GM23248 (cell line): ENCODE results near the gene ECI1. TPM values are rescaled to one million over a fixed set of nuclear protein-coding genes. Genes with fewer than 3 reads are reported as not detected.

Experiments used
- DNase-seq: peaks from one replicate; pipeline ENCODE4 v3.0.0-alpha.2; 2015
- H2AFZ ChIP-seq: fragments of 200-600 bp; sonication (generic); 2 replicates; pipeline ENCODE4 v1.6.1; 2016; ENCODE audit warnings: antibody characterized with exemption
- H3F3A ChIP-seq: fragments of 200-600 bp; sonication (generic); 2 replicates; pipeline ENCODE4 v1.6.1; 2016; ENCODE audit warnings: mild to moderate bottlenecking, antibody characterized with exemption, mixed run types; ENCODE audit not compliant: insufficient read depth
- H3K27ac ChIP-seq: fragments of 200-600 bp; sonication (generic); 2 replicates; pipeline ENCODE4 v1.5.1; 2016; ENCODE audit warnings: mild to moderate bottlenecking
- H3K27me3 ChIP-seq: fragments of 200-600 bp; sonication (generic); replicated peaks from 2 replicates; pipeline ENCODE4 v1.6.1; 2016; ENCODE audit warnings: mild to moderate bottlenecking; ENCODE audit not compliant: insufficient read depth
- H3K36me3 ChIP-seq: fragments of 200-600 bp; sonication (generic); 2 replicates; pipeline ENCODE4 v1.6.1; 2016; ENCODE audit warnings: low read depth, mild to moderate bottlenecking
- H3K4me1 ChIP-seq: fragments of 200-600 bp; sonication (generic); 2 replicates; pipeline ENCODE4 v1.6.1; 2016; ENCODE audit warnings: mild to moderate bottlenecking; ENCODE audit not compliant: insufficient read depth
- H3K4me2 ChIP-seq: fragments of 200-600 bp; sonication (generic); one replicate; pipeline ENCODE4 v1.6.1; 2016; ENCODE audit warnings: mild to moderate bottlenecking; ENCODE audit not compliant: unreplicated experiment
- H3K4me3 ChIP-seq: fragments of 200-600 bp; sonication (generic); 2 replicates; pipeline ENCODE4 v1.5.1; 2016; ENCODE audit warnings: mild to moderate bottlenecking
- H3K79me2 ChIP-seq: fragments of 200-600 bp; sonication (generic); 2 replicates; pipeline ENCODE4 v1.6.1; 2016; ENCODE audit warnings: mild to moderate bottlenecking; ENCODE audit not compliant: insufficient read depth
- H3K9ac ChIP-seq: fragments of 200-600 bp; sonication (generic); 2 replicates; pipeline ENCODE4 v1.6.1; 2016; ENCODE audit warnings: mild to moderate bottlenecking
- H3K9me2 ChIP-seq: fragments of 200-600 bp; sonication (generic); 2 replicates; pipeline ENCODE4 v1.6.1; 2016; ENCODE audit warnings: mixed run types, mild to moderate bottlenecking, moderate library complexity; ENCODE audit not compliant: insufficient read depth
- H3K9me3 ChIP-seq: fragments of 200-600 bp; sonication (generic); one replicate; pipeline ENCODE4 v1.6.1; 2017; ENCODE audit warnings: low read depth
- H4K20me1 ChIP-seq: fragments of 200-600 bp; sonication (generic); 2 replicates; pipeline ENCODE4 v1.6.0; 2016; ENCODE audit not compliant: insufficient read depth
- EZH2 ChIP-seq: fragments of 200-600 bp; sonication (generic); IDR thresholded peaks from 2 replicates; pipeline ENCODE4 v1.6.1; 2018; ENCODE audit warnings: antibody characterized with exemption, mild to moderate bottlenecking; ENCODE audit not compliant: insufficient read depth, poor library complexity, severe bottlenecking
- EZH2phosphoT487 ChIP-seq: fragments of 200-600 bp; sonication (generic); IDR thresholded peaks from 2 replicates; pipeline ENCODE4 v1.6.1; 2018; ENCODE audit warnings: antibody characterized with exemption, moderate library complexity, mild to moderate bottlenecking, low read depth; ENCODE audit not compliant: insufficient read depth
- WGBS, 2 experiments: methylation state at CpG; one replicate each; pipeline ENCODE4 v1.1.6; 2015 to 2017; ENCODE audit warnings: low lambda C conversion rate in 2 of 2, low coverage in 1 of 2; ENCODE audit errors: missing lambda C conversion rate in 2 of 2; 5-methylcytosine and 5-hydroxymethylcytosine counted together
- in situ Hi-C: fragments of 300-500 bp; cut with MboI; formaldehyde crosslinking; loops from 2 replicates; pipeline ENCODE4 v1.15.0; 2020
- polyA plus RNA-seq: library from polyadenylated mRNA; unstranded; fragments of >200 nt; fragmentation: Nextera tagmentation; extraction: Ambion mirVana; gene quantifications from 2 replicates; pipeline ENCODE4 v1.2.1, GENCODE V29; 2016
- total RNA-seq: library from RNA; depleted of rRNA; stranded (reverse); fragments of >200 nt; shearing (Covaris generic); gene quantifications from 2 replicates; pipeline ENCODE4 v1.2.3, GENCODE V29; 2014

Gene ECI1
- total and polyA plus RNA-seq, 2 experiments from 2014 or later, result 92.0 to 106 TPM

DNA sequence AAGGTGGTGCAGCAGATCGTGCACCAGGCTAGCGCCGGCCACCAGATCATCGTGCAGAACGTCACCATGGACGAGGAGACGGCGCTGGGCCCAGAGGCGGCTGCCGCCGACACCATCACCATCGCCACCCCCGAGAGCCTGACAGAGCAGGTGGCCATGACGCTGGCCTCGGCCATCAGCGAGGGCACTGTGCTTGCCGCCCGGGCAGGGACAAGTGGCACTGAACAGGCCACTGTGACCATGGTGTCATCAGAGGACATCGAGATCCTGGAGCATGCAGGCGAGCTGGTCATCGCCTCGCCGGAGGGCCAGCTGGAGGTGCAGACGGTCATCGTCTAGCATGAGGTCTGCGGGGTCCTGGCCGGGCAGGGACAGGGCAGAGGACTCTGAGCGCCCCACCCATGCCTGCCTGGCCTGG, 16.1 kb downstream of the ECI1 start:
- in situ Hi-C loops, result no loop called here
- Histone ChIP-seq H3K9ac (no peak overlapping the region), H3K4me1 (no peaks in the 10 kb centered on the region), H3K27ac (no peak overlapping the region), H3K9me2 (no peaks in the 10 kb centered on the region), H3K36me3 (no peaks in the 10 kb centered on the region), H3K27me3 (no peaks in the 10 kb centered on the region), H3K4me3 (no peak overlapping the region), H3K79me2 (no peaks in the 10 kb centered on the region), H2AFZ (no peak overlapping the region), H3K4me2 (no peak overlapping the region), H4K20me1 (no peaks in the 10 kb centered on the region), H3F3A (no peaks in the 10 kb centered on the region), H3K9me3 (no peaks in the 10 kb centered on the region)
- no peak for DNase-seq
- TF ChIP-seq EZH2phosphoT487 (no peak), EZH2 (no peak)
- WGBS, 2 experiments, result 93% methylated on average over 27 to 28 of the region's 28 CpGs

DNA sequence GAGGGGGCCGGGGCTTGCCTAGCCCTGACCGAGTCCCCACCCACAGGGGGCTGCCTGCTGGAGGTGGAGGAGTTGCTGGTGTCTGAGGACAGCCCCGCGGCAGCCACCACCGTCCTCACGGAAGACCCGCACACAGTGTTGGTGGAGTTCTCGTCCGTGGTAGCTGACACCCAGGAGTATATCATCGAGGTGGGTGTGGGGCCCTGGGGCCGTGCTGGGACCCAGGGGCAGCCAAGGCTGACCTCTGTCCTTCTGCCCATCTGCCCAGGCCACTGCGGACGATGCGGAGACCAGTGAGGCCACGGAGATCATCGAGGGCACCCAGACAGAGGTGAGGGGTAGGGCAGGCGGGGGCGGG, 16.6 kb downstream of the ECI1 start:
- no peaks in the 10 kb centered on the region for H3K36me3 ChIP-seq
- no peak overlapping the region for H3K4me2 ChIP-seq
- no peak for DNase-seq
- H3K4me1 ChIP-seq, result no peaks in the 10 kb centered on the region
- H3K79me2 ChIP-seq, result no peaks in the 10 kb centered on the region
- no peaks in the 10 kb centered on the region for H3F3A ChIP-seq
- H3K27me3 ChIP-seq, result no peaks in the 10 kb centered on the region
- no peaks in the 10 kb centered on the region for H3K9me3 ChIP-seq
- H4K20me1 ChIP-seq, result no peaks in the 10 kb centered on the region
- no peak overlapping the region for H3K4me3 ChIP-seq
- no peak overlapping the region for H3K9ac ChIP-seq
- TF ChIP-seq EZH2 (no peak), EZH2phosphoT487 (no peak)
- no peaks in the 10 kb centered on the region for H3K9me2 ChIP-seq
- H2AFZ ChIP-seq, result no peak overlapping the region
- 81 to 90% methylated on average over 8 to 17 of the region's 18 CpGs for WGBS, 2 experiments
- H3K27ac ChIP-seq, result no peak overlapping the region
- in situ Hi-C loops, result no loop called here

DNA sequence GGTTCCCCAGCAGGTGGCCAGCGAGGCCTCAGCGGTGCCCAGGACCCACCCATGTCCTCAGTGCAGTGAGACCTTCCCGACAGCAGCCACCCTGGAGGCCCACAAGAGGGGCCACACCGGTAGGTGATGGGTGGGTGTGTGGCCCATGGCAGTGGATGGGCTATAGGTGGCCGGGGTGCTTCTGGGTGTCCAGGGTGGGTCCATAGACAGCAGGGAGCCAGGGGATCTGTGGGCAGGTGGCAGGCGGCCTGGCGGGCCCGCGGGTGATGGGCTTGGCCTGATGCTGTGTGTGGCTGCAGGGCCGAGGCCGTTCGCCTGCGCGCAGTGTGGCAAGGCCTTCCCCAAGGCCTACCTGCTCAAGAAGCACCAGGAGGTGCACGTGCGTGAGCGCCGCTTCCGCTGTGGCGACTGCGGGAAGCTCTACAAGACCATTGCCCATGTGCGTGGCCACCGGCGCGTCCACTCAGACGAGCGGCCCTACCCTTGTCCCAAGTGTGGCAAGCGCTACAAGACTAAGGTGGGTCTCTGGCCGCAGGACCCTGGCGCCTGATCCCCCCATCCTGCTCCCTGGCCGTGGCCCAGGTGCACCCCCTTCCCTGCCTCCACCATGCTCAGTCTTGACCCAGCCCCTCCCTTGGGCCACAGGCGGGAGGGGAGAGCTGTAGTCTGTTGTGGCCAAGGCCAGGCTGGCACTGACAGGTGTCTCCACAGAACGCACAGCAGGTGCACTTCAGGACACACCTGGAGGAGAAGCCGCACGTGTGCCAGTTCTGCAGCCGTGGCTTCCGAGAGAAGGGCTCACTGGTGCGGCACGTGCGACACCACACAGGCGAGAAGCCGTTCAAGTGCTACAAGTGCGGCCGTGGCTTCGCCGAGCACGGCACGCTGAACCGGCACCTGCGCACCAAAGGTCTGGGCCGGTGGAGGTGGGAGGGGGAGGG, 17.2 kb downstream of the ECI1 start:
- H3K27ac ChIP-seq, result no peak overlapping the region
- no peak overlapping the region for H3K4me2 ChIP-seq
- H2AFZ ChIP-seq, result no peak overlapping the region
- no peaks in the 10 kb centered on the region for H3K4me1 ChIP-seq
- WGBS, 2 experiments, result 94 to 96% methylated on average over 33 to 51 of the region's 51 CpGs
- no peaks in the 10 kb centered on the region; the same call in 1 of the 2 replicates for H3K36me3 ChIP-seq
- H3F3A ChIP-seq, result no peaks in the 10 kb centered on the region
- H3K79me2 ChIP-seq, result peaks cover under 1% of the 10 kb centered on the region; the same call in 1 of the 2 replicates
- TF ChIP-seq EZH2 (no peak), EZH2phosphoT487 (no peak)
- no peaks in the 10 kb centered on the region for H3K9me2 ChIP-seq
- no peak overlapping the region for H3K9ac ChIP-seq
- no peaks in the 10 kb centered on the region for H4K20me1 ChIP-seq
- DNase-seq, result no peak
- in situ Hi-C loops, result no loop called here
- no peak overlapping the region for H3K4me3 ChIP-seq
- no peaks in the 10 kb centered on the region for H3K27me3 ChIP-seq
- no peaks in the 10 kb centered on the region for H3K9me3 ChIP-seq

DNA sequence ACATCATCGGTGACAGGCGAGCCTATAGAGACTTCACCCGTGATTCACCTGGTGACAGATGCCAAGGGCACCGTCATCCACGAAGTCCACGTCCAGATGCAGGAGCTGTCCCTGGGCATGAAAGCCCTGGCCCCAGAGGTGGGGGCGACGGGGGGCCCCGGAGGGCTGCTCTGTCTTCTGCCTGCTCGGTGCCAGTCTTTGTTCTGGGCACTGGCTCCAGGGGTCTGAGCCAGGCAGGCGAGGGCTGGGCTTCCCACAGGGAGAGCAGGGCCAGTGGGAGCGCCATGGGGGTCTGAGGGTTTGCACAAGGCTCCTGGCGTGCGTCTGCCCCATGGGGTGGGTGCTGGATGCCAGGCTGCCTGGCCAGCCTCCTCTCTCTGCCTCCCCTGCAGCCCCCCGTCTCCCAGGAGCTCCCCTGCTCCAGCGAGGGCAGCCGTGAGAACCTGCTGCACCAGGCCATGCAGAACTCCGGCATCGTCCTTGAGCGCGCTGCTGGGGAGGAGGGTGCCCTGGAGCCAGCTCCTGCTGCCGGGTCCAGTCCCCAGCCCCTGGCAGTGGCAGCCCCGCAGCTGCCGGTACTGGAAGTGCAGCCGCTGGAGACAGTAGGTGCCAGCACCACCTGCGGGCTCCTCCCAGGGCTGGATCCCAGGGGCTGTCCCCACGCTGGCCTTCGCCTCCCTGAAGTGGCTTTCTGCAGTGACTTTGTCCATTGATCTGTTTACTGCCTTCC, 18.2 kb downstream of the ECI1 start:
- Histone ChIP-seq H3K36me3 (no peaks in the 10 kb centered on the region; the same call in 1 of the 2 replicates), H3K9ac (no peak overlapping the region), H4K20me1 (no peaks in the 10 kb centered on the region), H3K4me3 (no peak overlapping the region), H3K79me2 (peaks cover 10% of the 10 kb centered on the region), H3K4me1 (no peaks in the 10 kb centered on the region), H3F3A (no peaks in the 10 kb centered on the region), H3K9me3 (no peaks in the 10 kb centered on the region), H3K27me3 (no peaks in the 10 kb centered on the region), H3K9me2 (no peaks in the 10 kb centered on the region), H3K4me2 (no peak overlapping the region), H2AFZ (no peak overlapping the region), H3K27ac (no peak overlapping the region)
- in situ Hi-C loops, result no loop called here
- no peak for DNase-seq
- TF ChIP-seq EZH2phosphoT487 (no peak), EZH2 (no peak)
- 92 to 93% methylated on average over 26 to 28 of the region's 28 CpGs for WGBS, 2 experiments
